ENCODE measurements around the gene PRPF39. TPM values are rescaled to one million over a fixed set of nuclear protein-coding genes. Genes with fewer than 3 reads are reported as not detected.

Gene PRPF39
- polyA plus RNA-seq, 2 of the 4 experiments (the other 2 are of a cell fraction) = 24.4 to 57.5 TPM

- no peaks in the 10 kb centered on the region for H3K9me3 ChIP-seq
- 94% methylated on average over 4 of the region's 4 CpGs for WGBS (ENCODE audit: missing lambda C conversion rate)
- H3K4me3 ChIP-seq = no peak overlapping the region
- H3K27ac ChIP-seq = no peak overlapping the region
- ChIA-PET CTCF (no interaction called here), POLR2A (no interaction called here)
- ATAC-seq = no peak
- H3K4me2 ChIP-seq = no peak overlapping the region
- H3K4me1 ChIP-seq = peaks cover 19% of the 10 kb centered on the region
- no peak for TF ChIP-seq USF2 (IDR thresholded peaks at IDR 0.05)
- TF ChIP-seq SMC3 (IDR thresholded peaks at IDR 0.05) = no peak
- TF ChIP-seq GATA3 (IDR thresholded peaks at IDR 0.05; ENCODE audit: borderline replicate concordance) = no peak
- no peak for TF ChIP-seq NPAS2 (CRISPR knock-in tag; IDR thresholded peaks at IDR 0.05; ENCODE audit: borderline replicate concordance)
- TF ChIP-seq ZFP36 (IDR thresholded peaks at IDR 0.05; ENCODE audit: borderline replicate concordance, partially characterized antibody) = no peak
- no peak for TF ChIP-seq BCL3 (IDR thresholded peaks at IDR 0.05)
- FAIRE-seq = no peak
- DNase-seq (ENCODE audit: low read depth in 1 of 2, low spot score in 1 of 2) = no peak
Measured at GRCh38 chr14:45095143-45095542, 11.2 kb downstream of the PRPF39 start.

- ChIA-PET POLR2A (no interaction called here), CTCF (interaction anchor here (0.6 to 0.7 kb wide), 3 partner anchors 22 to 117 kb away, joined by 3 read pairs; no protein-coding TSS in a partner anchor)
- no peak overlapping the region for H3K4me3 ChIP-seq
- 85% methylated on average over 4 of the region's 4 CpGs for WGBS (ENCODE audit: missing lambda C conversion rate)
- no peak for DNase-seq (ENCODE audit: low read depth in 1 of 2, low spot score in 1 of 2)
- TF ChIP-seq TFCP2L1 (CRISPR knock-in tag; IDR thresholded peaks at IDR 0.05) (no peak), NFE2L2 (conservative IDR thresholded peaks at IDR 0.05; ENCODE audit: low read length) (no peak), HES2 (IDR thresholded peaks at IDR 0.05) (no peak), HOXB13 (CRISPR knock-in tag; IDR thresholded peaks at IDR 0.05; ENCODE audit: low read depth) (no peak), TP53 (CRISPR knock-in tag; IDR thresholded peaks at IDR 0.05) (no peak), MYC (IDR thresholded peaks at IDR 0.05; ENCODE audit: borderline replicate concordance, low read length) (no peak), HDAC2 (IDR thresholded peaks at IDR 0.05) (no peak), USF2 (IDR thresholded peaks at IDR 0.05) (no peak), HMGXB4 (CRISPR knock-in tag; IDR thresholded peaks at IDR 0.05; ENCODE audit: borderline replicate concordance) (no peak), ZSCAN20 (CRISPR knock-in tag; IDR thresholded peaks at IDR 0.05) (no peak), JUN (IDR thresholded peaks at IDR 0.05) (no peak), EP300 (IDR thresholded peaks at IDR 0.05) (no peak)
- no peaks in the 10 kb centered on the region for H3K9me3 ChIP-seq
- H3K27ac ChIP-seq = no peak overlapping the region
- no peak for ATAC-seq
- H3K4me1 ChIP-seq = peaks cover 8% of the 10 kb centered on the region
- no peak overlapping the region for H3K4me2 ChIP-seq
- no peak for FAIRE-seq
Measured at GRCh38 chr14:45096218-45096617, 12.3 kb downstream of the PRPF39 start.

- CTCF ChIA-PET = no interaction called here
- POLR2A ChIA-PET = no interaction called here
Measured at GRCh38 chr14:45103806-45104205, 19.9 kb downstream of the PRPF39 start.

More at GRCh38 chr14:45103806-45104205, 19.9 kb downstream of the PRPF39 start:
- Histone ChIP-seq H3K4me3 (no peak overlapping the region), H3K9me3 (no peaks in the 10 kb centered on the region), H3K27ac (no peak overlapping the region), H3K4me1 (no peaks in the 10 kb centered on the region), H3K4me2 (no peak overlapping the region)
- FAIRE-seq (no peak), ATAC-seq (no peak), DNase-seq (ENCODE audit: low read depth in 1 of 2, low spot score in 1 of 2) (no peak)
- TF ChIP-seq ZSCAN20 (CRISPR knock-in tag; IDR thresholded peaks at IDR 0.05) (no peak), JUN (IDR thresholded peaks at IDR 0.05) (no peak), RCOR1 (IDR thresholded peaks at IDR 0.05; ENCODE audit: low read depth, low read length) (no peak), HEYL (CRISPR knock-in tag; IDR thresholded peaks at IDR 0.05) (no peak), KDM1A (IDR thresholded peaks at IDR 0.05; ENCODE audit: low read depth) (no peak), BCL3 (IDR thresholded peaks at IDR 0.05) (no peak), ZNF302 (CRISPR knock-in tag; IDR thresholded peaks at IDR 0.05) (no peak), TP53 (CRISPR knock-in tag; IDR thresholded peaks at IDR 0.05) (no peak), EHF (CRISPR knock-in tag; IDR thresholded peaks at IDR 0.05) (no peak), MYC (IDR thresholded peaks at IDR 0.05; ENCODE audit: borderline replicate concordance, low read length) (no peak), E2F6 (IDR thresholded peaks at IDR 0.05; ENCODE audit: borderline replicate concordance, low read depth) (no peak), ELK1 (IDR thresholded peaks at IDR 0.05; ENCODE audit: low read depth, low read length) (no peak), ZC3H11A (IDR thresholded peaks at IDR 0.05) (no peak)
